Hematopoietic multipotent progenitor cell treated with erythropoietin and hydrocortisone succinate and interleukin-3 and kit ligand, for 17 days (in vitro differentiated cells): ENCODE data around the gene PNPLA7.

Experiments
- DNase-seq: peaks from one replicate; pipeline ENCODE4 v3.0.0-alpha.2; 2015; ENCODE audit warnings: low spot score

The PNPLA7 gene

DNA sequence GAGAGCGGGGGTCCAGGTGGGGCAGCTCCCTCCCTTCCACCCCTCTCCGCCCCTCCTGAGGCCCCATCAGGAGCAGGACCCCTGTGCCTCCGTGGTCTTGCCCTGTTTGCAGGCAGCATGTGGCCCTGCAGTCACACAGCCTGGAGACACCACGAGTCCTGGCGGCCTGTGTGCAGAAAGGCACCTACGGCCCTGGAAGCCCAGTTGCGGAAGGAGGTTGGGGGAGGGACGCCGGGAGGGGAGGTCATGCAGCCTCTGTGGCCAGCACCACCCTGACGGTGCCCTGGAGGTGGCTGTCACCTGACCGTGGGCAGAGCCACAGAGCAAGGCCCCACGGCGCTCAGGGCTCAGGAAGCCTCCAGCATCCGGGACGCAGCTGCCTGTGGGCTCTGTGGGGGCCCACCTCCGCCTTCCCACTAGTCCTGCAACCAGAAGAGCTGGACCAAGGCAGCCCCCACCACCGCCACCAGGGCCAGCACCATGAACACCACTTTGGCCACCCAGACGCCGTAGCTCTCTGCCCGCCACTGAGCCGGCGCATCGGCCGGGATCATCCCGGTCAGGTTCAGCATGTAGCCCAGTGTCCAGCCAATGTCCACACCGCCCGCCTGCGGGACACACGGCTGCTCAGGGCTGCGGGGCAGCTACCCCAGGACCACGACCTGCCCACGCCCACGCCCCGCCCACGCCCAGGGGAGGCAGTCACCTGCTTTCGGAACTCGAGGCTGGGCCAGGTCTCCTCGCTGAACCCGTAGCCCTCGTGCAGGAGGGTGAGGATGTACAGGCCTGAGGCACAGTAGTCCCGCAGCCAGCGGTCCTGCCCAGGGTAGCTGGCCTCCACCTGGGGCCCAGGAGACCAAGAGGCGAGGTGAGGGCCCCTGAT lies 115.5 kb downstream of the PNPLA7 start:
- no peak for DNase-seq

DNA sequence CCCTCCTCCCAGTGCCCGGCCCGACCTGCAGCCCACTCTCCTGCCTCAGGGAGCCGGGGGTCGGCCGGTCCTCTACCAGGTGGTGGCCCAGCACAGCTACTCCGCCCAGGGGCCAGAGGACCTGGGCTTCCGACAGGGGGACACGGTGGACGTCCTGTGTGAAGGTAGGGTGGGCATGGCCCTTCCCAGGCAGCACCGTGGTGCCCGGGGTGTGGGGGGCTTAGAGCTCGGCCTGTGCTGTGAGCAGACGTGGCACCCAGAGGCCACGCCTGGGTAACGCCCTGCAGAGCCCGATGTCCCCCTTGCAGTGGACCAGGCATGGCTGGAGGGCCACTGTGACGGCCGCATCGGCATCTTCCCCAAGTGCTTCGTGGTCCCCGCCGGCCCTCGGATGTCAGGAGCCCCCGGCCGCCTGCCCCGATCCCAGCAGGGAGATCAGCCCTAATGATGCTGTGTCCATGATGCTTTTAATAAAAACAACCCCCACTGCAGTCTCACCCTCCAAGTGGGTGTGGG lies 116.2 kb downstream of the PNPLA7 start:
- no peak for DNase-seq

DNA sequence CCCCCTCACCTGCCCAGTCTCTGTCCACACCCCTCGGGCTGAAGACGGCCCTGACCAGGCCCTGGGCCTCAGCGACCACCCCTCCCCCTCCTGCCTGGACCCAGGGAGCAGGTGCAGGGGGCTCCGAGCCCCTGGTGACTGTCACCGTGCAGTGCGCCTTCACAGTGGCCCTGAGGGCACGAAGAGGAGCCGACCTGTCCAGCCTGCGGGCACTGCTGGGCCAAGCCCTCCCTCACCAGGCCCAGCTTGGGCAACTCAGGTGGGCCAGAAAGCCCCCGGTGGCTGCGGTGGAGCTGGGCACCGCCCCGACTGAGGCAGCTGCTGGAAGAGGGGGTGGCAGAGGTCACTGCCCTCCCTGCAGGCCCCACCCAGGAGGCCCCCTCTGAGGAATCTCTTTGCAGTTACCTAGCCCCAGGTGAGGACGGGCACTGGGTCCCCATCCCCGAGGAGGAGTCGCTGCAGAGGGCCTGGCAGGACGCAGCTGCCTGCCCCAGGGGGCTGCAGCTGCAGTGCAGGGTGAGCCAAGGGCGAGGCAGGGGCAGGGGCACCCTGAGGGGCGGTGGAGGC lies 116.8 kb downstream of the PNPLA7 start:
- DNase-seq, result no peak

DNA sequence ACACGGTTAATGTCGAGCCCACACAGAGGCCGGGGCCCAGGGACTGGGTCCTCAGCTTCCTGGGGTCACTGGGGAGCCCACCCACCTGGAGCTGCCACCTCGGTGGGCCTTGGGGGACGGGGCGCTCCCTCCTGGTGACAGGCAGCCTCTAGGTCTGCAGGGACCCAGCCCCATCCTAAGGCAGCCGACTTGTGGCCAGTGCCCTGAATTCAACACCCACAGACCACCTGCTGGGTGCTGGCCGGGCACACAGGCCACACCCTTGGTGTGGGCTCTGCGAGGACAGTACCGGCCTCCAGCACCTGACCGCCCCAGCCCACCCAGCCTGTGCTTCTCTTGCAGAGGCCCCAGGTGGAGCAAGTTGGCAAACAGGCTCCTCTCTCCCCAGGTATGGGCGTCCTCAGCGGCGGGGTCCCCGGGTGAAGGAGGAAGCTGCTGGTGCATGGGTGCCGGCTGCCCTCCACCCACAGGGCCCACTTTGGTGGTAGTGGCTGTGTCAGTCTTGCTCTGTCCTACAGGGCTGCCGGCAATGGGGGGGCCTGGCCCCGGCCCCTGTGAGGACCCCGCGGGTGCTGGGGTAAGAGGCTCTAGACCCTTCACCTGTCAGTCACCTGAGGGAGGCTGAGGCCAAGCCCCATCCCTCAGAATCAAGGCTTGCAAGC lies 117.4 kb downstream of the PNPLA7 start:
- no peak for DNase-seq

DNA sequence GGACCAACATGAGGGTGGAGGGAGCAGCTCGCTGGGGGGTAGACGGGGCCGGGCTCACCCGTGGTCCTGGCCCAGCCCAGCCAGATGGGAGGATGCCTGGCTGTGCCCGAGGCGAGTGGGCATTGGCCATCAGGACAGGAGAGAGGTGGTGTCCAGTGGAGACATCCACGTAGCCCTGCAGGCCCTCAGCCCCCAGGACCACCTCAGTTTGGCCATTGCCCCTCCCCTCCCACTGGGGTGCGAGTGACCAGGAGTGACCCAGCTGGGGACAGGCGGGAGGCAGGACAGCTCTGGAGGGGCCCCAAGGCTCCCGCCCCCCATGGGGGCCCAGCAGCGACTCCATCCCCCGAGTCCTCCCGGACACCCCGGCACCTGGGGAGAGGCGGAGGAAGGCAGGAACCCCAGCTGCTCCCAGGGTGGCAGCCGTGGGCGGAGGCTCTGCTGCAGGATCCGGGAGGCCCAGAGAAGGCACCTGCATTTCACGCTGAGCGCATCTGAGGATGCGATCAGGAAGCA lies 118.7 kb downstream of the PNPLA7 start:
- DNase-seq, result no peak

DNA sequence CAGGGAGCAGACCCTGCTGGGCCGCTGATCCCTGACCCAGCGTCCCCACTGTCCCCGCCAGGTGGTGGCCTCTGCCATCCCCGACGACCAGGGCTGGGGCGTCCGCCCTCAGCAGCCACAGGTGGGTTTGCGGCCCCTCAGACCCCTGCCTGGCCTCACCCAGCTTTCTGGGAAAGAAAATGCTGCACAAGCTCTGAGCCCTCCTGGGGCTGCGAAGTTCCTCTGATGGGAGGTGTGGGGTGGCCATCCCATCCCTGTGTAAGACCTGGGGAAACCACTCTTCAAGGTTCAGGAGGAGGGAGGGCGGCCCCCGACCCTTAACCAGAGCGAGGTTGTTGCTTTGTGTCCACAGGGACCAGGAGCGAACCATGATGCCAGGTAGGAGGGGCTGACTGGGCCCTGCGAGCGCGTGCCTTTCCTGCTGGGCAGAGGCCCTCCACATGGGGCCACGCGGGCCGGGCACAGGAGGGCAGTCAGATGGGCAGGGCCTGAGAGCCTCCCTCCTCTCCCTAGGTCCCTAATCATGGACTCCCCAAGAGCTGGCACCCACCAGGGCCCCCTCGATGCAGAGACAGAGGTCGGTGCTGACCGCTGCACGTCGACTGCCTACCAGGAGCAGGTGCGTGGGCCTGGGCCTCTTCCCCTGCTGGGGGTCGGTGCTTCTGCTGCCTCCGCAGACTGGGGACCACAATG lies 119.3 kb downstream of the PNPLA7 start:
- no peak for DNase-seq

DNA sequence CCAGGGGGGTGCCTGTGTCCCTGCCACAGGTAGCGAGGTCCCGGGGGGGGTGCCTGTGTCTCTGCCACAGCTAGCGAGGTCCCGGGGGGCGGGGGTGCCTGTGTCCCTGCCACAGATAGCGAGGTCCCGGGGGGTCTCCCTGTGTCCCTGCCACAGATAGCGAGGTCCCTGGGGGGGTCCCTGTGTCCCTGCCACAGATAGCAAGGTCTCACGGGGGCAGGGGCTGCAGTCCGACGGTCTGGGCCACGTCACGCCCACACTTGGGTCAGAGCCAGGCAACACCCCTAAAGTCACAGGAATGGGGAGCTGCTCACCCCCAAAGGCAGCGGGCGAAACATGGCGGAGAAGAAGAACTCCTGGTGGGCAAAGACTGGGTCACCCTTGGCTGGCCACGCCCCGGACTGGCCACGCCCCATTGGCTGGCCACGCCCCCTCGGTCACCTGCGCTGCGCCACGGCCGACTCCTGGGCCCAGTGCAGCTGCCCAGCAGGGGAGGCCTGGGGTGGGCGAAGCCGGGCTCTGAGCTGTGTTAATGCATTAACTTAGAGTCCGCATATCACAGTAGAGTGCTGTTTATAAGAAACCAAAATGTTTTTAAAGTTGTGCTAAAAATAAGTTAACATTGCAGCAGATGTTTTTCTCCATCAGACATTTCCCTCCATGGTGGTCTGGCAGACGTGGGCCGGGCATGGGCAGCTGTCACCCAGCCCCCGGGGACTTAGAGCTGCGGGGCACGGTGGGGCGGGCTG lies 120.1 kb downstream of the PNPLA7 start:
- no peak for DNase-seq

DNA sequence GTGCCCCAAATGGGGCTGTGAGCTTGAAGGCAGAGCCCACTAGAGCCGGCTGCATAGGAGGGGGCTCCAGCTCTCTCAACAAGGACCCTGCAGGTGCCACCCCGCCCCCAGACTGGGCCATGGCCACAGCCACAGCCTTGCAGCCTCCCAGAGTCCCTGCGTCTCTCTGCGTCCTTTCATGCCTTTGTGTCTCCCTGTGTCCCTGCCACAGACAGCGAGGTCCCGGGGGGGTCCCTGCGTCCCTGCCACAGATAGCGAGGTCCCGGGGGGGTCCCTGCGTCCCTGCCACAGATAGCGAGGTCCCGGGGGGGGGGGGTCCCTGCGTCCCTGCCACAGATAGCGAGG lies 120.7 kb downstream of the PNPLA7 start:
- DNase-seq, result no peak

DNA sequence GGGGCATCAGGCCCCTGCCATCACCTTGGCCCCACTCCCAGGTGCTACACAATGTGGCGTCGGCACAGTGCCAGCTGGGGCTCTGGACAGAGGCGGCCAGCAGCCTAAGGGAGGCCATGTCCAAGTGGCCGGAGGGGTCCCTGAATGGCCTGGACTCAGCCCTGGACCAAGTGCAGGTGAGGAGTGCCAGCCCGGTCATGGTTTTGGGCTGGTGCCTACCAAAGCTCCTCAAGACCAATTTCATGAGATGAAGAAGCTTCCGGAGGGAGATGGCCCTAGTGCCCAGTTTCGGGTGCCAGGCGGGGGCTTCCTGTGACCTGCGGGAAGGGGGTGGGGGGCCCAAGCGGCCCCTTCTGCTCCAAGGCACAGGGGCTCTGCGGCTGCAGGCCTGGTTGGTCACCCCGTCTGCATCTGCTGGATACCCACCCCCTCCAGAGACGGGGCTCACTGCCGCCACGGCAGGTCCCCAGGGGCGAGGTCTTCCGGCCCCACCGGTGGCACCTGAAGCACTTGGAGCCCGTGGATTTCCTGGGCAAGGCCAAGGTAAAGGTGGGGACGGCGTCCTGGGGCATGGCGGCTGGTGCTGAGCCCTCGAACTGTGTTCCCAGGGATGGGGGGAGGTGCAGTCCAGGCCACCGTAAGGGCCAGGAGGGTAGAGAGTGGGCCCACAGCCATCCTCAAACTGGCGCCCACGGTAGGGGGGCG lies 121.2 kb downstream of the PNPLA7 start:
- no peak for DNase-seq

DNA sequence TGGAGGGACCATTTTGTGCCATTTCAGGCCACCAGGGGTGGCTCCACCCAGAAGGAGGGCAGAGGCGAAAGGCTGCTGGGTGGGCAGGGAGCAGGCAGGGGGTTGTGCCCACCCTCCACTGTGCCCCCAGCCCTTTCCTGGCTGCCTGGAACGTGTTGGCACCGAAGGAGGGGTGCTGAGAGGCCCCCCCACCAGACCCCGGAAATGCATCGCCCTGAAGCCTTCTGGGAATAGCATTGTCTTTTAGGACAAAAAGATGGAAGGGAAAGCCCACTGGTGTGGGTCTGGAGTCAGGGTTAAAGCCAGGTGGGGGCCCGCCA lies 121.9 kb downstream of the PNPLA7 start:
- DNase-seq, result no peak

DNA sequence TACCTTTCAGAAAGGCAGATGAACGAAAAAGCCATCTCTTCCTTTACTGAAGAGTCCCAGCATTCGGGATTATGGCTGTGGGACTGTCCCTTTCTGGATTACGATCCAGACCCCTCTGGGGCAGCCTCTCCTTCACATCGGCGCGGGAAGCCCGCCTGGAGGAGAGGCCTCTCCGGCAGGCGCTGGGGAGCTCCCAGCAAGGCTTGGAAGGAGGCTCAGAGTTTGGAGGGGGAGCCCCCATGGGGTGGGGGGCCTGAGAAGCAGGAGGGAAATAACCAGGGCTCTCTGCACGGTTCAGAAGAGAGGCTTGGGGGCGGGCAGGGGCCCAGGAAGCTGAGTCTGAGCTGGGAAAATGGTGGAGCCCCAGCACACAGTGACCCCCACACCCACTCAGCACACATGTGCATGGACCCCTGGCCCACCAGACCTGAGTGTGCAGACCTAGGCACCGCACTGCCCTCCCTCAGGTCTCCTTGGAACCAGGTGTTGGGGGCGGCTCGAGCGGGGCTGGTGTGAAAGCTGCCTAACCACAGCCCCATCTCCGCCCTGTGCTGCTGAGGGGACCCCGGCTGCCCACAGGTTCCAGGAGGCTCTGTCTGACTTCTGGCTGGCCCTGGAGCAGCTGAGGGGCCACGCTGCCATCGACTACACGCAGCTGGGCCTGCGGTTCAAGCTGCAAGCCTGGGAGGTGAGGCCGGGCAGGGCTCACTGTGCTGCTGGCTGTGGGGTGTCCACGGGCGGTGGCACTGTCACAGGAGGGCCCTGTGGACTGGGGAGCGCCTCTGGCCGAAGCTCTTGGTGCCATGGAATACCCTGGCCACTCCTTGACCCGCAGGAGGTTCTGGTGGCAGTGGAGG lies 122.5 kb downstream of the PNPLA7 start:
- DNase-seq, result no peak

DNA sequence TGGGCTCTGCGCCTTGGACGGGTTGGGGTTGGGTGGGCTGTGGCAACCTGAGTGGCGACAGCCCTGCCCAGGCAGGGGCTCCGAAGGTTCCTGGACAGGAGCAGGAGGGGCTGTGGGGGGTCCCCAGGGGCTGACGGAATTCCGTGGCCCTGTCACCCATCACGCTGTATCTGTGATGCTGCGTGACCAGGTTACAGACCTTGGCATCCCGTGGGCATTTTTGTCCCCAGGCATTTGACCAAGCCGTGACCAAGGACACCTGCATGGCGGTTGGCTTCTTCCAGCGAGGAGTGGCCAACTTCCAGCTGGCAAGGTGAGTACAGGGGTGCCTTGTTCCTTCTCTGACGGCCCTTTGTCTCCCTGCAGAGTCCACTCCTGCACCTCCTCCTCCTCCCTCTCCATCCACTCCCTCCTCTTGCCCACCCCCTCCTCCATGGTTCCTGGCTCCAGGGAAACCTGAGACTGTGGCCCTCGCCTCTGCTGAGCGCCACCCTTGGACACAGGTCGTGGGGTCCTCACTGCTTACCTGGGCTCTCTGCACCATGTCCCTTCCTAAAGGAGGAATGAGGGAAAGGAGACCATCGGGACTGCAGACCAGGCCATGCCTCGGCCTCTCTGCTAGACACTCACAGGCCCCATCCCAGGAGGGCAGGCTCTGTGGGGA lies 124.1 kb downstream of the PNPLA7 start:
- no peak for DNase-seq

DNA sequence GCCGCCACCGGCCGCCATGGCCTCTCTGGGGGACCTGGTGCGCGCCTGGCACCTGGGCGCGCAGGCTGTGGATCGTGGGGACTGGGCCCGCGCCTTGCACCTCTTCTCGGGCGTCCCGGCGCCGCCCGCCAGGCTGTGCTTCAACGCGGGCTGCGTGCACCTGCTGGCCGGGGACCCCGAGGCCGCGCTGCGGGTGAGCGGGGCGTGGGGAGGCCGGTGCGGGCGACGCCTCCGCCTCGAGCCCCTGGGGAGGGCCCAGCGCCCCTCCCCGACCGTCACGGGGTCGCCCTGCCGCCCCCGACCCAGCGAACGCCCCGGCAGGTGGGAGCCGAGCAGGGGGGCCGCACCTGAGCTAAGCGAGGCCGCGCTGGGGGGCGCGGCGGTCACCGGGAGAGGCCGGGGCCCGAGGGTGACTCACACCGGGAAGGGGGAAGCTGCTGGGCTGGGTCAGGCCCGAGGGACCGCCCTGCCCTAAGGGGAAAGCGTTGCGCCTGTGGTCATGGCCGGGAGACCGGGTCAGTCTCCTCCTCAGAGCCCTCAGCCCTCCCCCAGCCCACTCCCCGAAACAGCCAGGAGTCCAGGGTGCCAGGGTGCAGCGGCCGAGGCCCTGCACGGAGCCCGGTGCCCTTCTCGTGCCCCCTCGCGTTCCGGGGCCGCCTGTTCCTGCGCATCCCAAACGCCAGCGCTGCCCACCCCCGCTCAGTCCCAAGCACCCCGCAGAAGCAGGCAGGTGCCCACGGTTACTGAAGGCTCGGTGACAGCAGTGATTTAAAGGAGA lies 126.5 kb downstream of the PNPLA7 start:
- no peak for DNase-seq

DNA sequence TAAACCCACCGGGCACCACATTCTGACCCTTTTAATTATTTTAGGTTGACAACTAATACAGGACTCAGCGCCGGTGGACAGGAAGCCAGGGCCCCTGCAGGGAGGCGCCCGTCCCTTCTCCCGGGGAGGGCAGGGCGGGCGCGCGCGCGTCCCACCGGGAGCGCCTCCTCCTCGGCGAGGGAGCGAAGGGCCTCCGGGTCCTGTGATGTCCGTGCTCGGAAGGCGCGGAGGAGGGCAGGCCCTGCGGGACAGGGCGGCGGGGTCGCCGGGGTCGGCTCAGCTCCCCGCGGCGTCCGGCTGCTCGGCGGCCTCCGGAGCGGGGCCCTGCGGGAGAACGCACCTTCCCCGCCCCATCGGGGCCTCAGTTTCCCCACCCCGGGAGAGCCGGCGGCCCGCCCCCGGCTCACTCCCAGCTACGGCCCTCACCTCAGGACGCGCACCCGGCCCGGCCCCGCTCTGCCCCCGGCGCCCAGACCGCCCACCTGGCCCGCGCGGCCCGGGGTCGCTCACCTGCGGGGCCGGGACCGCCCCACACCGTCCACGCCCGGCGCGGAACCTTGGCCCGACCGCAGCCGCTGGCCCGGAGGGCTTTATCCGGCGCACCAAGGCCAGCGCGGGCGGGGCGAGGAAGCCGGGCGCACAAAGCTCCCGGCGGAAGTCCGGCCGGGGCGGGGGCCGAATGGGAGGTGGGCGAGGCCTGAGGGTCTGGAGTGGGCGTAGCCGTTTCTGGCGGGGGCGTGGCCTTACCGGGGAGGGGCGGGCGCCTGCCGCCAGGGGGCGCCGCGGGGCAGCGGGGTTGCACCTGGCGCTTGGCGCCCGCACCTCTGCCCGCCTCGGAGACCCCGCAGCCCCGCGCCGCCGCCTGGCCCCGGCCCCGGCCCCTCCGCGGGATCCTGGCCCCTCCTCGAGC lies 127.3 kb downstream of the PNPLA7 start, which contains the start of the genes EXD3 and NOXA1:
TSS of gene EXD3 (minus strand) at position 559 of the 910 bp plus-strand sequence. CDS start 27,805 bp downstream, outside the sequence.
TSS of gene NOXA1 (plus strand) at position 790 of the 910 bp plus-strand sequence. CDS start 137 bp downstream, outside the sequence.
- DNase-seq, result peak; percentile 92

DNA sequence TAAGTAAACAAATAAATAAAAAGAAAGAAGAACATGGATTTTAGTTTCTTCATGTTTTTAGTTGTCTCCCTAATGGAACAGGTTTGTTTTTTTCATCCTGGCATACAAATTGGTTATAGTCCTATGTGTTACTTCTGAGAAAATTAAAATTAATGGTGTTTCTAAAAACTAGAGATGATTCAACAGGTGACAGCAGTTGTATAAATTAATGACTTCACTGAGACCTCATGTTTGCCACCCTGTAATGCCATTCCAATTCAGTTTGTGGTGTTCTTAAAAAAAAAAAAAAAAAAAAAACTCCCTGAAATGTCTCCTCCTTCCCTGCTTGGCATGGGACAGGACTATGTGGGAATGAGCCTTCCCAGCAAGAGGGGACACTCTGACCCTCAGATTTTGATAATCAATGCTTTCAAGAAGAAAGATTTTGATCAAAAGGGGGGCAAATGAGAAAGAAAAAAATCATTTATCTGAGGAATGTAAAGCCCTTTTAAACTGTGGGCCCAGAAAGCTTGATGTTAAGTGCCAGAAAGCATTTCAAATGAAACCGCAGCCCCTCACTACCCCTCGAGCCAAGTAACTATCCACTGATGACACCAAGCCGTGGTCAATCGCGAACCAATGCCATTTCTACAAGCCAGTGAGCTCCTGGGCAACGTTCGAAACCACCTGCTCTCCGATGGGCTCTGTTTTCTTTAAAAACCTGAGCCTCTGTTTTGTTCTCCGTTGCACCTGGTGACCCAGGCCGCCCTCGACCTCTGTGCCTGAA lies 128.2 kb downstream of the PNPLA7 start:
- no peak for DNase-seq

DNA sequence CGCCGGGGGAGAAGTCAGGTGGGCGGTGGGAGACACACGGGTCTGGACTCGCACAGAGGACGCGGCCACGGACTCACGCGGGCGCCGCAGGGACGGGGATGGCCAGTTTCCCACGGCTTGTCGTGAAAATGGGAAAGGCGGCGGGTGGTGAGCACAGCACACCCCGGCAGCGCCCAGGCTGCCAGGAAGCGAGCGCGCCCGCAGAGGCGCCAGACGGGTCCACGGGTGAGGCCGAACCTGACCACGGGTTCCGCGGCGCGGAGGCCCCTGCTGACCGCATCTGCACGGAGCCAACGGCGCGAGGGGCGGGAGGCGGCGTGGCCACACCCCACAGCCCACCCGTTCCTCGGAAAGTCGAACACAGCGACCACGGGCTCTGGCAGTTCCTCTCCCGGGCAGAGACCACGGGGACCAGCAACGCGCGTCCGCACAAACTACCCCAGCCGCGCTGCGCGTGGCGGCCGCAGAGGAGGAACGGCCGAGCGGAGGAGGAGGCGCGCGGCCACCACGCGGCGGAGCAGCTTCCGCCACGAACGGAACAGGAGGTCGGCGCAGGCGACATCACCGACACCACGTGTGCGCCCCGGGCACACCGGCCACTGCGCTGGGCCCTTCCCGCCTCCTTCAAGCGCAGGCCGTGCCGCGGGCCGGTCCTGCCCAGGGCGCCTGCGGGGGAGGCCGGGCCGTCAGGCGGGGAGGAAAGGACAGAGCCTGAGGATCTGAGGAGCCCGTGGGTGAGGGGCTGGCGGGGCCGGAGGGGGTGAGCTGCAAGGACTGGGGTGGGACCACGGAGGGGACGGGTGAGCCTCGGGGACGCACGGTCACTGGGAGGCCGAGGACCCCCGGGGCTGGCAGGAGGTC lies 132.8 kb downstream of the PNPLA7 start:
- DNase-seq, result no peak
